ENCODE results near the gene MAP2K5. TPM values are rescaled to one million over a fixed set of nuclear protein-coding genes. Genes with fewer than 3 reads are reported as not detected.

The MAP2K5 gene
- total RNA-seq, 1 donor from 2014 or later: 26.7 TPM

- intact Hi-C loops (cut with micrococcal nuclease): loop anchor here (1.0 to 5.0 kb wide), 4 partner anchors 18 to 1019 kb away; partner anchors contain the start of genes CLN6, RNU6-1 and RPL4
- no peaks in the 10 kb centered on the region for H3K9me3 Mint-ChIP-seq
- no peak for TF ChIP-seq CTCF (IDR thresholded peaks at IDR 0.05)
- peak within 1 kb of the TSS; percentile 92 for H3K27ac Mint-ChIP-seq
- H3K36me3 Mint-ChIP-seq (ENCODE audit: low read depth): peaks cover 11% of the 10 kb centered on the region
- ATAC-seq (ENCODE audit: low read depth) (peak; percentile 81), DNase-seq (peak; percentile 88)
- POLR2A ChIA-PET: interaction anchor here (0.5 to 3.0 kb wide), 14 partner anchors 14 to 757 kb away, joined by 3 to 32 read pairs (median 4); partner anchors contain the start of genes FEM1B, MAP2K5 and PIAS1
- peak within 1 kb of the TSS; percentile 93 for H3K4me3 Mint-ChIP-seq
- CTCF ChIA-PET: no interaction called here
- no peaks in the 10 kb centered on the region for H3K27me3 Mint-ChIP-seq
- H3K4me1 Mint-ChIP-seq: peaks cover 22% of the 10 kb centered on the region
These were observed 21.3 kb upstream of the MAP2K5 start, which contains the start of gene C15orf61 for GRCh38 chr15:67521029-67521782. Gene C15orf61, plus strand, starts transcription at chr15:67521131. Its CDS starts 118 bp downstream, at chr15:67521249.

- ATAC-seq (ENCODE audit: low read depth) (no peak), DNase-seq (no peak)
- H3K36me3 Mint-ChIP-seq (ENCODE audit: low read depth): peaks cover 12% of the 10 kb centered on the region
- H3K27ac Mint-ChIP-seq: peak overlapping the region; percentile 92
- no peaks in the 10 kb centered on the region for H3K9me3 Mint-ChIP-seq
- peak overlapping the region; percentile 93 for H3K4me3 Mint-ChIP-seq
- no peaks in the 10 kb centered on the region for H3K27me3 Mint-ChIP-seq
- POLR2A ChIA-PET: interaction anchor here (0.5 to 3.0 kb wide), 7 partner anchors 13 to 756 kb away, joined by 3 to 32 read pairs (median 4); partner anchors contain the start of genes FEM1B and MAP2K5
- CTCF ChIA-PET: no interaction called here
- H3K4me1 Mint-ChIP-seq: peaks cover 22% of the 10 kb centered on the region
- intact Hi-C loops (cut with micrococcal nuclease): loop anchor here (1.0 to 5.0 kb wide), 5 partner anchors 17 to 1020 kb away; partner anchors contain the start of genes CLN6, RNU6-1 and RPL4
- no peak for TF ChIP-seq CTCF (IDR thresholded peaks at IDR 0.05)
These were observed 20.5 kb upstream of the MAP2K5 start for GRCh38 chr15:67521783-67522568.

GRCh38 chr15:67523330-67523729 is 19.2 kb upstream of the MAP2K5 start:
- TF ChIP-seq CTCF (IDR thresholded peaks at IDR 0.05): no peak
- H3K9me3 Mint-ChIP-seq: no peaks in the 10 kb centered on the region
- no peak overlapping the region for H3K4me3 Mint-ChIP-seq
- CTCF ChIA-PET: no interaction called here
- peaks cover 22% of the 10 kb centered on the region for H3K4me1 Mint-ChIP-seq
- DNase-seq (no peak), ATAC-seq (ENCODE audit: low read depth) (no peak)
- H3K27me3 Mint-ChIP-seq: no peaks in the 10 kb centered on the region
- H3K27ac Mint-ChIP-seq: no peak overlapping the region
- H3K36me3 Mint-ChIP-seq (ENCODE audit: low read depth): peaks cover 15% of the 10 kb centered on the region
- intact Hi-C loops (cut with micrococcal nuclease): loop anchor here (5.0 kb wide), 1 partner anchor 1021 kb away; the partner anchor contains the start of gene RPL4
- POLR2A ChIA-PET: no interaction called here

- Mint-ChIP-seq H3K36me3 (ENCODE audit: low read depth) (peaks cover 15% of the 10 kb centered on the region), H3K4me3 (no peak overlapping the region), H3K27me3 (no peaks in the 10 kb centered on the region), H3K27ac (no peak overlapping the region), H3K9me3 (no peaks in the 10 kb centered on the region), H3K4me1 (peaks cover 22% of the 10 kb centered on the region)
- ChIA-PET CTCF (interaction anchor here (0.9 kb wide), 1 partner anchor 302 kb away, joined by 3 read pairs; no protein-coding TSS in a partner anchor), POLR2A (interaction anchor here (0.6 kb wide), 1 partner anchor 39 kb away, joined by 3 read pairs; no protein-coding TSS in a partner anchor)
- no peak for TF ChIP-seq CTCF (IDR thresholded peaks at IDR 0.05)
- DNase-seq: no peak
- ATAC-seq (ENCODE audit: low read depth): no peak
- intact Hi-C loops (cut with micrococcal nuclease): loop anchor here (5.0 kb wide), 1 partner anchor 1022 kb away; the partner anchor contains the start of gene RPL4
These were observed 18.3 kb upstream of the MAP2K5 start for GRCh38 chr15:67524235-67524634.
